Kidney capillary endothelial cell (primary cell): Measurements from ENCODE around the gene CRYBB3.
A peak's percentile ranks its signal among the peaks of the same experiment; 100 is the strongest.
"Not testable (repeated sequence)": the region's sequence is repeated elsewhere in the genome, so short reads cannot be mapped to it uniquely, and the experiment has no call there.

Experiments used
- DNase-seq: peaks from one replicate; pipeline ENCODE4 v3.0.0-alpha.2; 2018; ENCODE audit warnings: low spot score

The CRYBB3 gene

DNA sequence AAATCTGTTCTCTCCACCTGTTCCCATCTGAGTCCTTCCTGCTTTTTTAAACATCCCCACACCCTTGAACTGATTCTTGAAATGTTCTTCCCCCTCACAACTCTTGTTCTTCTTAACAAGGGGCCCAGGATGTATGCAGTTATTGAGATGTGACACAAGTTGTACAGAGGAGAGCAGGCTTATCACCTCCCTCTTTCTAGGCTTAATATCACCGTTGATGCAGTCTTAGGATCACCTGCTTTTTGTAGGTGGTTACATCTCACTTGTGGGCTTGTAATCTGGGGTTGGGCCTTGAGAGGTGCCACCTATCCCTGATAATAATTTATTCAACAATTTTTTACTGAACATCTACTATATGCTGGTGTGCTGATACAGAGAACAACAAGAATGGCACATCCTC lies 6.2 kb downstream of the CRYBB3 start:
- DNase-seq: no peak

DNA sequence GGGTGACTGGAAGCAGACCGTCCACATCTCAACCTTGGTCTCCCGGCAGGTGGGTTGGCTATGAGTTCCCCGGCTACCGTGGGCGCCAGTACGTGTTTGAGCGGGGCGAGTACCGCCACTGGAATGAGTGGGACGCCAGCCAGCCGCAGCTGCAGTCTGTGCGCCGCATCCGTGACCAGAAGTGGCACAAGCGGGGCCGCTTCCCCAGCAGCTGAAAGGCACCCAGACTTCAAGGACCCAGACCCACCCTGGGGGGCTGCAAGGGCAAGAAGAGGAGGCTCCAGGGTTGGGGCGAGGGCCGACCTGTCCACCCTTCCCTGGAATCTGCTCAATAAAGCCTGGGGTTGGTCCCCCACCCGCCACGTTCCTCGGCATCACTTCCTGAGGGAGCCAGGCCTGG lies 7.3 kb downstream of the CRYBB3 start:
- no peak for DNase-seq

GRCh38 chr22:25207553-25208157 lies 8.0 kb downstream of the CRYBB3 start:
- no peak for DNase-seq

GRCh38 chr22:25208328-25208727 lies 8.7 kb downstream of the CRYBB3 start:
- no peak for DNase-seq

DNA sequence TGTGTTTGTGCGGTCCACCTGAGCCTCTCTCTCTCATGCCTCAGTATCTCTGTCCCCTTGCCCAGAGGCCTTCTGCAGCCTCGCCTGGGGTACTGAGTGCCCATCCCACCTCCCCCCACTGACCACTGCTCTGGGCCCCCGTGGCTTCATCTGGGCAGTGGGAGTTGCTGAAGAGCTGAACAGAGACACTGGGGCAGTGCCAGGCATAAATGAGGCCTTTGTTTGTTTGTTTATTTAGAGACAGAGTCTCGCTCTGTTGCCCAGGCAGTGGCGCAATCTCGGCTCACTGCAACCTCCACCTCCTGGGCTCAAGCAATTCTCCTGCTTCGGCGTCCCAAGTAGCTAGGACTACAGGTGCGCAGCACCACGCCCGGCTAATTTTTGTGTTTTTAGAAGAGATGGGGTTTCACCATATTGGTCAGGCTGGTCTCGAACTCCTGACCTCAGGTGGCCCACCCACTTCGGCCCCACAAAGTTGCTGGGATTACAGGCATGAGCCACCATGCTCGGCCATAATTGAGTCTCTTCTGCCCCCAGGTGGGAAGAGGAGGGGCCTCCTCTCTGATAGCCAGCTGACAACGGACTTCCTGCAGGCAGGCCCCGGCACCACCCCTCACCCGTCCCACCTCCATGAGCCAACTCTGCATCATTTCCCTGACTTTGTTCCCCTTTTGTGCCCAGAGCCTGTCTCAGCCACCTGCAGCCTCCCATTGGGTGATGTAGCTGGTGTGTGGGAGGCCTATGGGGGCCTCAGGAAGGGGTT lies 9.3 kb downstream of the CRYBB3 start:
- DNase-seq: no peak

GRCh38 chr22:25210793-25211192 lies 11.1 kb downstream of the CRYBB3 start:
- no peak for DNase-seq

DNA sequence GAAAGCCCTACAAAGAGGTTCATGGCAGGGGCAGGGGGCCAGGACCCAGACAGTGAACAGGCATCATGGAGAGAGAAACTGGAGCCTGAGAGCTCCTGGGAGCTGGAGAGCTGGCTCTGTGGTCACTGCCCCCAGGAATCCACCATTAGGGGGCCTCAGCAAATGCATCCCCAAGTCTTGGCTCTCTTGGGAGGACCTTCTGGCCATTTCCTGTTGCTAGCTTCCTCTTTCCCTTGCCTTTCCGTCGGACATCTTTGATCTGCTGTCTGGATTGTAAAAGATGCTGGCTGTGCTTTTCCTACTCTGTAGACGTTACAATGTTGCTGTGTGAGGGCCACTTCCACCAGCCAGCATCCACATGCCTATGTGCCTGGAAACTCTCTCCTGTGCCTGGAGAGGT lies 12.7 kb downstream of the CRYBB3 start:
- DNase-seq: peak; percentile 16

- no peak for DNase-seq
Measured at GRCh38 chr22:25213221-25213620, 13.6 kb downstream of the CRYBB3 start.

DNA sequence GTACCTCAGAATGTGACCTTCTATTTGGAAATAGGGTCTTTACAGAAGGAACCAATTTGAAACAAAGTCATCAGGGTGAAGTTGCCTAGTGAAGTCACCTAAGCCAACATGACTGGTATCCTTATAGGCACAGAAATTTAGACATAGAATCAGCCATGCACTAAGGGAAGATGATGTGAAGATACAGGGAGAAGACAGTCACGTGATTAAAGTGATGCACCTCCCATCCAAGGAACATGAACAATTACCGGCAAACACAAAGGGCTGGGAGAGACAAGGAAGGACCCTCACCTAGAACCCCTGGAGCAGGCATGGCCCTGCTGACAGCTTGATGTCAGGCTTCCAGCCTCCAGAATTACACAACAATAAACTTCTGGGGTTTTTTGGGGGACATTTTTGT lies 16.6 kb downstream of the CRYBB3 start:
- DNase-seq: no peak

DNA sequence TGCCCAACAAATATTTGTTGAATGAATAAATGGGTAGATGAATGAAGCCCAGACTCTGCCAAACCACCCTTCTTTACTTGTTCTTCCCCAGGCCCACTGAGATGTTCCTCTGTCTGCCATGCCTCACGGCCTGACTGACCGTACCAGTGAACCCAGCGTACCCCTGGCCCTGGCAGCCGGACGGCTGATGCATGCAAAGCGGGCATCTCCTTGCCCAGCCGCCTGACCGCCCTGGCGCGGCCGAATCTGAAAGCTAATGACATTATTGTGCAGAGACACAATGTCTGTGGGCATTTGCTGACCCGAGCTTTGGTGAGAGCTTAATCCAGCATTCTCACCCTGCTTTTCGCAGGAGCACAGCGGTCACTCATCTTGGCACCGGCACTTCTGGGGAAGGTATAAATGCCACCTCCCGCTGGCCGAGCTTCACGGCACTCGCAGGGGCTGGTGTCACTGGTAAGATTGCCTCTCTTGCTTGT lies 19.6 kb downstream of the CRYBB3 start, which contains the start of gene CRYBB2:
CRYBB2 (plus strand) TSS at position 429 of the 479 bp plus-strand sequence. CDS start 1,791 bp downstream, outside the sequence.
- DNase-seq: no peak

GRCh38 chr22:25219948-25220442 lies 20.3 kb downstream of the CRYBB3 start:
- no peak for DNase-seq

DNA sequence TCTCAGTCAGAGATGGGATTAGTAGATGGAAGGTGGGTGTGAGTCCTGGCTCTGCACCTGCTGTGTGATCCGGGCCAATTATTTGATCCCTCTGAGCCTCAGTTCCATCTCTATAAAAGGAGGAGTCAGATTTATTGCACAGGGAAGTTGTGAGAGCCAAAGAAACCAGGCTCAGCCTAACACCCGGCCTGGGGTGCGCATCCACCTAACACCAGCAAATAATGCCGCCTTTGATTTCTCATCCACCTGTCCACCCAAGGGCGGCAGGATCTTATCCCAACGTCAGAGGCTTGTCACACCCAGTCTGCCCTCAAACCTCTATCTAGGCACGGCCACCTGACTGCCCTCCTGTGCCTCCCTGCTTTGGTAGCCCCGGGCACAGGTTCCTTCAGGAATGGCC lies 22.1 kb downstream of the CRYBB3 start:
- DNase-seq: no peak

- DNase-seq: no peak
Measured at GRCh38 chr22:25223269-25223850, 23.7 kb downstream of the CRYBB3 start.

DNA sequence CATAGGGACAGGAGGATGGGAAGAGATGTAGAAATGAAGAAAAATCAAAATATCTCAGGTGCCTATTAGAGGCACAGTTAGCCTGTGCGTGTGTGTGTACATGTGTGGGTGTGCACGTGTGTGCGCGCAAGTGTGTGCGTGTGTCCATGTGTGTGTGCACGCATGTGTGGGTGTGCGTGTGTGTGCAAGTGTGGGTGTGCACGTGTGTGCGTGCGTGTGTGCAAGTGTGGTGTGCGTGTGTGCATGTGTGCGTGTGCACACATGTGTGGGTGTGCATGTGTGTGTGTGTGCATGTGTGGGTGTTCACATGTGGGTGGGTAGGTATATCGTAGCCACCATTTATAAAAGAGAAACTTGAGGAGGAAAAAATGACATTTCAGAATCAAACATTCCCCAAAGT lies 29.2 kb downstream of the CRYBB3 start:
- DNase-seq: no peak

GRCh38 chr22:25230760-25231159 lies 31.1 kb downstream of the CRYBB3 start:
- DNase-seq: not testable (repeated sequence)

GRCh38 chr22:25232301-25232700 lies 32.6 kb downstream of the CRYBB3 start:
- no peak for DNase-seq

DNA sequence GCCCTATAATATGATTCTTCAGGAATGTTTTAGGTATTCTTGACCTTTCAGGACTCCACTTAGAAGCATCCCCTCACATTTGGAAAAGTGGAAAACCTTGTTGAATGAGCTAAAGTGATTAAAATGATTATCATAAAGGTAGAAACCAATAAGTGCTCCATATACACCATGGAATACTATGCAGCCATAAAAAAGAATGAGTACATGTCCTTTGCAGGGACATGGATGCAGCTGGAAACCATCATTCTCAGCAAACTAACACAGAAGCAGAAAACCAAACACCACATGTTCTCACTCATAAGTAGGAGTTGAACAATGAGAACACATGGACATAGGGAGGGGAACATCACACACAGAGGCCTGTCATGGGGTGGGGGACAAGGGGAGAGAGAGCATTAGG lies 34.0 kb downstream of the CRYBB3 start:
- not testable (repeated sequence) for DNase-seq

GRCh38 chr22:25235547-25236290 lies 36.1 kb downstream of the CRYBB3 start:
- DNase-seq: peak; percentile 82

DNA sequence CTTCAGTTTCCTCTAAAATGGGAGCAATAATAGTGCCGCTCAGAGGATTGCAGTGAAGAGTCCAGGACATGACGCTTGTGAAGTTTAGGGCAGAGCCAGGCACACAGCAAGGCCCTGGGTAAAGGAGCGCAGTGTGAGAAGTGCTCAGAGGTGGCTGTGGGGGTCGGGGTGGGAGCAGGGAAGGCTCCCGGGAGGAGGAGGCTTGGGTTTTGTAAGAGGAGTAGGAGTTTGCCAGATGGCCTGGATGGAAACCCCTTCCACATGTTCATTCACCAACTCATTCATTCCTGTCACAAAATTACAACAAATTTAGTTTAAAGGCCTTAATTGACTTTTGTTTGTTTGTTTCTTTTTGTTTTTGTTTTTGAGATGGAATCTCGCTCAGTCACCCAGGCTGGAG lies 36.8 kb downstream of the CRYBB3 start:
- DNase-seq: no peak

DNA sequence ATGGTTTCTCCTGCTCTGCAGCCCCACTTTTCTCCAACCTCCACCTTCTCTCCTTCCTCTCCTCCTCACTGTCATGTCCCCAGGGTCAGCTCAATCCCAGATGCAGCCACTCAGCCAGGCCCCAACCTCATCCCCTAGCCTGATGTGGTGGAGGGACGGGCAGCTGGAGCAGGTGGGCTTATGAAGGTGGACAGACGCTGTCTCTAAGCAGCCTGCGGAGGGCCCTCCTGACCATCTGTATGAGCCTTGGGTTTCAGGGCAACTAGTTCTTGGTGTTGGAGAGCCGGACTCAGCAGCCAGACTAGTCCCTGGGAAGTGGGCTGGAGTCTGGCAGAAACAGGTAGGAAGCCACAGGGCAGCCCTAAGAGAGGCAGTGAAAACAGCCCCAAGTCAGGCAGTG lies 37.8 kb downstream of the CRYBB3 start:
- no peak for DNase-seq

- DNase-seq: not testable (repeated sequence)
Measured at GRCh38 chr22:25238058-25238457, 38.4 kb downstream of the CRYBB3 start.

- not testable (repeated sequence) for DNase-seq
Measured at GRCh38 chr22:25255169-25255568, 55.5 kb downstream of the CRYBB3 start.
